Upper lobe of left lung (tissue), 4 donors: ENCODE results near the gene RBM33.

Experiments
- CTCF ChIP-seq, 6 experiments: fragments of 450-650 bp in 4 of 6; fragments of 200-600 bp in 2 of 6; sonication (generic) in 2 of 6; IDR thresholded peaks; one replicate each; pipeline ENCODE4 v1.5.1; 2016 to 2019; ENCODE audit warnings: antibody characterized with exemption in 6 of 6
- EP300 ChIP-seq, 4 donors: sonication (generic); formaldehyde crosslinking; IDR thresholded peaks; one replicate each; pipeline ENCODE4 v1.5.1; 2017; ENCODE audit warnings: antibody characterized with exemption in 4 of 4, control low read depth in 2 of 4
- POLR2A ChIP-seq, 4 donors: fragments of 450-650 bp; IDR thresholded peaks; one replicate each; pipeline ENCODE4 v1.5.1; 2016 to 2017; ENCODE audit warnings: antibody characterized with exemption in 4 of 4, mild to moderate bottlenecking in 2 of 4
- POLR2AphosphoS5 ChIP-seq, 2 donors: sonication (generic); formaldehyde crosslinking; IDR thresholded peaks; one replicate each; pipeline ENCODE4 v1.5.1; 2017; ENCODE audit warnings: antibody characterized with exemption in 2 of 2

- TF ChIP-seq CTCF (IDR thresholded peaks at IDR 0.05) (no peak), EP300 (IDR thresholded peaks at IDR 0.05) (no peak), POLR2A (IDR thresholded peaks at IDR 0.05) (no peak), POLR2AphosphoS5 (IDR thresholded peaks at IDR 0.05) (no peak)
These were observed 61.3 kb downstream of the RBM33 start for GRCh38 chr7:155705623-155706360.
